DOHH2 (cell line): ENCODE data around the gene CREBBP.

Source experiments
- CTCF ChIP-seq: fragments of 200-600 bp; sonication (generic); IDR thresholded peaks from one replicate; pipeline ENCODE4 v1.5.1; 2014; ENCODE audit warnings: antibody characterized with exemption, mild to moderate bottlenecking, low read depth, low read length; ENCODE audit not compliant: poor library complexity, severe bottlenecking
- EZH2phosphoT487 ChIP-seq: fragments of 200-600 bp; sonication (generic); IDR thresholded peaks from 2 replicates; pipeline ENCODE4 v1.6.1; 2017; ENCODE audit warnings: borderline replicate concordance, mild to moderate bottlenecking, antibody characterized with exemption, low read length, moderate library complexity, mixed read lengths

GRCh38 chr16:3842994-3843393 lies 37.5 kb downstream of the CREBBP start:
- TF ChIP-seq CTCF (no peak), EZH2phosphoT487 (no peak)
